ENCODE results near the gene LTC4S. TPM values are rescaled to one million over a fixed set of nuclear protein-coding genes. Genes with fewer than 3 reads are reported as not detected.

LTC4S gene
- total RNA-seq, 1 donor from 2014 or later = 2.6 TPM

DNA sequence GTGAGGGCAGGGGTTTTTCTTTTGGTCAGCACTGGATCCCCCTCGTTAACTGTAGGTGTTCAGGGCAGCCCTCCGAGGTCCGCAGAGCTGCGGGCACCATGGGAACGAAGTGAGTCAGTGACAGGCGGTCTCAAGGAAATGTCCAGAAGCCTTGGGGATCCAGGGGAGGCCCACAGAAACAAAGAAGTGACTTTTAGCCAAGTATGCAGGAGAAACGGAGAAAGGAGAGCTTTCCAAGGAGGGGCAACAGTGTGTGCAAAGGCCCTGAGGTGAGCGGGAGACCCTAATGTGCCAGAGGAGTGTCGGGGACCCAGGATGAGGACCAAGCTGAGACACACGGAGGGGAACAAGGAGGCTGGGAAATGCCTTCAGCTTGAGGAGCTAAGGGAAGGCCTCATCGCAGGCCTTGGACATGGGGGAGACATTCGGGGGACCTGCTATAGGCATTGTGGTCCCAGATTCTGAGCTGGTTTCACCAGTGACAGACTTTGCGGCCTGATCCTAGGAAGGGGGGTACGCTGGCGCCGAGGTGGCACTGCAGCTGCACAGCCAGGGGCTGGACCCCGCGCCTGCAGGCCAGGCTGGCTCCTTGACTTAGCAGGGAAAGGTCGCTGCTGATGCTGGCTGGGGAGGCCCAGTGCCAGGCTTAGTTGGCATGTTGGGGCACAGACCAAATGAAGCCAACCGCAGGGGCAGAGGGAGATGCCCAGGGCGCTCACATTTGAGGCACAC, 3.3 kb downstream of the LTC4S start:
- H3K36me3 Mint-ChIP-seq (ENCODE audit: low read depth) = peaks cover 27% of the 10 kb centered on the region
- TF ChIP-seq, protein P1, sequence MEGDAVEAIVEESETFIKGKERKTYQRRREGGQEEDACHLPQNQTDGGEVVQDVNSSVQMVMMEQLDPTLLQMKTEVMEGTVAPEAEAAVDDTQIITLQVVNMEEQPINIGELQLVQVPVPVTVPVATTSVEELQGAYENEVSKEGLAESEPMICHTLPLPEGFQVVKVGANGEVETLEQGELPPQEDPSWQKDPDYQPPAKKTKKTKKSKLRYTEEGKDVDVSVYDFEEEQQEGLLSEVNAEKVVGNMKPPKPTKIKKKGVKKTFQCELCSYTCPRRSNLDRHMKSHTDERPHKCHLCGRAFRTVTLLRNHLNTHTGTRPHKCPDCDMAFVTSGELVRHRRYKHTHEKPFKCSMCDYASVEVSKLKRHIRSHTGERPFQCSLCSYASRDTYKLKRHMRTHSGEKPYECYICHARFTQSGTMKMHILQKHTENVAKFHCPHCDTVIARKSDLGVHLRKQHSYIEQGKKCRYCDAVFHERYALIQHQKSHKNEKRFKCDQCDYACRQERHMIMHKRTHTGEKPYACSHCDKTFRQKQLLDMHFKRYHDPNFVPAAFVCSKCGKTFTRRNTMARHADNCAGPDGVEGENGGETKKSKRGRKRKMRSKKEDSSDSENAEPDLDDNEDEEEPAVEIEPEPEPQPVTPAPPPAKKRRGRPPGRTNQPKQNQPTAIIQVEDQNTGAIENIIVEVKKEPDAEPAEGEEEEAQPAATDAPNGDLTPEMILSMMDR (IDR thresholded peaks at IDR 0.05) = no peak
- peak overlapping the region; percentile 64 for H3K4me3 Mint-ChIP-seq
- H3K27me3 Mint-ChIP-seq = no peaks in the 10 kb centered on the region
- POLR2A ChIA-PET = interaction anchor here (0.5 to 2.3 kb wide), 5 partner anchors 21 to 817 kb away, joined by 3 to 16 read pairs (median 5); partner anchors contain the start of gene SQSTM1
- CTCF ChIA-PET = interaction anchor here (1.1 to 1.4 kb wide), 4 partner anchors 20 to 53 kb away, joined by 3 to 9 read pairs (median 3); no protein-coding TSS in a partner anchor
- H3K4me1 Mint-ChIP-seq = peaks cover 33% of the 10 kb centered on the region
- DNase-seq (no peak), ATAC-seq (ENCODE audit: low read depth) (no peak)
- H3K9me3 Mint-ChIP-seq = no peaks in the 10 kb centered on the region
- intact Hi-C loops (cut with micrococcal nuclease) = loop anchor here (1.0 to 10.0 kb wide), 6 partner anchors 34 to 275 kb away; partner anchors contain the start of genes CANX, HNRNPH1, MAML1 and RNF130
- H3K27ac Mint-ChIP-seq = peak overlapping the region; percentile 7

DNA sequence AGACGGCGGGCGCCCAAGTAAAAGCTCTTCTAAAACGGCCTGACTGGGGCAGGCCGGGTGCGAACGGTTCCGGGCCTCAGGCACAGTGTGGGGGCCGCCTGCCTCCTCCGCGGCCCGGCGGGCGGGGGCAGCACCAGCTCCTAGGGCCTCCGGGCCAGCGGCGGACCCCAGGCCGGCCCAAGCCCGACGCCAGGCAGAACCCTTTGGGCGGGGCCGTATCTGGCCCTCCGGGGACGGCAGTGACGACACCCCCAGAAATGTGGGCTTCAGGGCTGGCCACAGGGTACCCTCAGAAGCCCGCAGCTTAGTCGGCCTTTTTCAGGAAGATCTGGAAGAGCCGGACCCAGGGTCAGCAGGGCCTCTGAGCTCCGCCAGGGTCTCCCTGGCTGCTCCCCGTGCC, 4.0 kb downstream of the LTC4S start:
- peaks cover 27% of the 10 kb centered on the region for H3K36me3 Mint-ChIP-seq (ENCODE audit: low read depth)
- ChIA-PET CTCF (no interaction called here), POLR2A (interaction anchor here (1.0 to 2.3 kb wide), 2 partner anchors 22 to 25 kb away, joined by 3 to 16 read pairs; partner anchors contain the start of gene SQSTM1)
- intact Hi-C loops (cut with micrococcal nuclease) = loop anchor here (2.0 to 10.0 kb wide), 5 partner anchors 65 to 275 kb away; partner anchors contain the start of genes CANX, HNRNPH1, MAML1 and RNF130
- TF ChIP-seq, protein P1 (IDR thresholded peaks at IDR 0.05) = no peak
- no peak for DNase-seq
- H3K27ac Mint-ChIP-seq = no peak overlapping the region
- no peaks in the 10 kb centered on the region for H3K9me3 Mint-ChIP-seq
- no peak overlapping the region for H3K4me3 Mint-ChIP-seq
- peaks cover 34% of the 10 kb centered on the region for H3K4me1 Mint-ChIP-seq
- H3K27me3 Mint-ChIP-seq = no peaks in the 10 kb centered on the region
- ATAC-seq (ENCODE audit: low read depth) = no peak

DNA sequence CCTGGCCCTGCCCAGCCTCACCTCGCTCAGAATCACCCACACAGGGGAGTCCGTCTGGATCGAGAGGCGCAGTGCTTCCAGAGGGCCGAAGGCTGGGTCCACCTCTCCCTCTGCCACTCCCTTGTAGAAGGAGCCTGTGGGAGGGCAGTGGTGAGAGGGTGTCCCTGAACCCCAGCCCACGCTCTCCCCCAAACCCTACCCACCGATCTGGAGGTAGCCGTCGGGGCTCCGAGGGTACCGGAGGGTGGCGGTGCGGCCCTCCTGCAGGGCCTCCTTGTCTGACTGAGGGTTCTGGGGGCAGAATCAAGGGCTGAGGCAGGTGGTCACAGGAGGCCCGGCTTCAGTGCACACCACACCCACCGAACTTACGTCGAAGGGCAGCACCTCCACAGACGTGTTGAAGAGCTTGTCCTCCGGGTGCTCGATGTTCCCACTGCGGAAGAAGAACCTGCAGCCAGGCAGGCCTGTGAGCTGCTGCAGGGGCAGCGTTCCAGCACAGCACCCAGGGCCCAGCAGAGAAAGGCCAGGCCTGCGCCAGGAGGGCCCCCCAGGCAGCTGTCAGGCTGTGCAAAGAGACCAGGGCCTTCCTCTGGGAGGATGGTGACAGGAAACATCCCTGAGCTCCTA, 4.5 kb downstream of the LTC4S start:
- ChIA-PET POLR2A (no interaction called here), CTCF (no interaction called here)
- intact Hi-C loops (cut with micrococcal nuclease) = loop anchor here (5.0 to 10.0 kb wide), 3 partner anchors 121 to 274 kb away; partner anchors contain the start of genes HNRNPH1 and RNF130
- H3K9me3 Mint-ChIP-seq = no peaks in the 10 kb centered on the region
- H3K4me3 Mint-ChIP-seq = no peak overlapping the region
- H3K4me1 Mint-ChIP-seq = peaks cover 36% of the 10 kb centered on the region
- no peak overlapping the region for H3K27ac Mint-ChIP-seq
- H3K36me3 Mint-ChIP-seq (ENCODE audit: low read depth) = peaks cover 27% of the 10 kb centered on the region
- TF ChIP-seq, protein P1 (IDR thresholded peaks at IDR 0.05) = no peak
- ATAC-seq (ENCODE audit: low read depth) = no peak
- no peaks in the 10 kb centered on the region for H3K27me3 Mint-ChIP-seq
- DNase-seq = no peak

DNA sequence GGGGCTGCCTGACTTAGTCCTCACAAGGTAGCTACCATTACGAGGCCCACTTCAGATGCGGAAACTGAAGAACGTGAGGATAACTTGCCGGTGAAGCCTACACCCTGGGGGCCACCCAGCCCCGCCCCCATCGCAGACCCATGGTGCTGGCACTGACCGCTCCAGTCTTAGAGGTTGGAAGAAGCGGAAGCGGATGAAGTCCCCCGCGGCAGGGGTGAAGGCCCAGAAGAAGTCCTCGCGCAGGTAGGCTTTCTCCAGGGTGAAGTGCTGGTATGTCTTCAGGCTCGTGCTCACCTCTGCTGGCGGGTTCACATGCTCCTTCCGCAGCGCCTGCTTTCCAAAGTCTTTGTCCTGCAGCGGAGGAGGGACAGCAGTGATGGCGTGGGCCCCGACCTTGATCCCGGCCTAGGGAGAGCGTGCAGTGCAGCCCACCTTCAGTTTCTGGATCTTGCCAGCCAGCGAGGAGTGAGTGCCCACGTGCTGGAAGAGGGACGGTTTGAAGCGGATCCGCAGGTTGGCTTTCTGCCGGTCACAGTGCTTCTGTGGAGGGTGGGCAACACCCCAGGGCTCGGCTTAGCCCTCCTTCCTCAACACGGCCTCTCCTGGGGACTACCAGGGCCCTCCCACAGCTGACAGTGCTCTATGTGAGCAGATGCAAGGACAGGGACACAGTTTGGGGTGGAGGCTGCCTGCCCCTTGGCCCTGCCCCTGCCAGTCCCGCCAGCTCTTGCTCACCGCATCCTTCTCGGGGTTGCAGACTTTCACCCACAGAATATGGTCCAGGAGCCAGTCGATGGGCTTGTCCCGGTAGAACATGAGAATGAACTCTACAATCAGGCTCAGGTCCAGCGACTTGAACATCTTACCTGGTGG, 5.2 kb downstream of the LTC4S start:
- TF ChIP-seq, protein P1 (IDR thresholded peaks at IDR 0.05) = no peak
- Mint-ChIP-seq H3K9me3 (no peaks in the 10 kb centered on the region), H3K4me1 (peaks cover 35% of the 10 kb centered on the region), H3K27ac (no peak overlapping the region), H3K4me3 (no peak overlapping the region), H3K36me3 (ENCODE audit: low read depth) (peaks cover 27% of the 10 kb centered on the region), H3K27me3 (no peaks in the 10 kb centered on the region)
- ATAC-seq (ENCODE audit: low read depth) (no peak), DNase-seq (no peak)
- CTCF ChIA-PET = no interaction called here
- POLR2A ChIA-PET = no interaction called here
- intact Hi-C loops (cut with micrococcal nuclease) = loop anchor here (5.0 to 10.0 kb wide), 3 partner anchors 122 to 273 kb away; partner anchors contain the start of genes HNRNPH1 and RNF130
